Tibial nerve (tissue), 4 donors: ENCODE results near the gene ZFPM1. TPM values are rescaled to one million over a fixed set of nuclear protein-coding genes. Genes with fewer than 3 reads are reported as not detected.

Source experiments
- DNase-seq, 2 donors: peaks; one replicate each; pipeline ENCODE4 v3.0.0-alpha.2; 2019; ENCODE audit warnings: low spot score in 2 of 2
- H3K27ac ChIP-seq, 4 donors: fragments of 200-600 bp; sonication (generic) in 3 of 4; one replicate each; pipeline ENCODE4 v1.5.1; 2017 to 2019; ENCODE audit warnings: mild to moderate bottlenecking in 1 of 4
- H3K27me3 ChIP-seq, 2 donors: fragments of 200-600 bp; sonication (generic) in 1 of 2; one replicate each; pipeline versions ENCODE4 v1.5.1 to v1.6.0; 2017 to 2019
- H3K36me3 ChIP-seq, 3 donors: fragments of 200-600 bp; sonication (generic); one replicate each; pipeline ENCODE4 v1.5.1; 2018 to 2019
- H3K4me1 ChIP-seq, 4 donors: fragments of 200-600 bp; sonication (generic) in 3 of 4; one replicate each; pipeline ENCODE4 v1.5.1; 2017 to 2019
- H3K4me3 ChIP-seq, 4 donors: fragments of 200-600 bp; sonication (generic) in 3 of 4; one replicate each; pipeline ENCODE4 v1.5.1; 2017 to 2019; ENCODE audit warnings: mild to moderate bottlenecking in 1 of 4, moderate library complexity in 1 of 4
- H3K9me3 ChIP-seq, 4 donors: fragments of 200-600 bp; sonication (generic) in 3 of 4; one replicate each; pipeline ENCODE4 v1.5.1; 2017 to 2019
- EP300 ChIP-seq, 2 donors: sonication (generic); formaldehyde crosslinking; IDR thresholded peaks; one replicate each; pipeline ENCODE4 v1.6.1; 2017; ENCODE audit warnings: antibody characterized with exemption in 2 of 2, mild to moderate bottlenecking in 1 of 2
- POLR2A ChIP-seq, 2 donors: fragments of 450-650 bp; IDR thresholded peaks; one replicate each; pipeline ENCODE4 v1.6.1; 2017; ENCODE audit warnings: antibody characterized with exemption in 2 of 2, mild to moderate bottlenecking in 2 of 2, moderate library complexity in 2 of 2
- WGBS, 2 donors: methylation state at CpG; one replicate each; pipeline ENCODE4 v1.1.5; 2018; 5-methylcytosine and 5-hydroxymethylcytosine counted together
- total RNA-seq, 4 donors: library from RNA; depleted of rRNA; stranded (reverse); fragments of >200 nt; gene quantifications; one replicate each; pipeline ENCODE4 v1.1.0, GENCODE V29; 2016
- TF ChIP-seq, protein P1 (sequence below), 5 experiments: fragments of 200-600 bp in 3 of 5; fragments of 450-650 bp in 2 of 5; sonication (generic) in 3 of 5; IDR thresholded peaks; one replicate each; pipeline ENCODE4 v1.5.1; 2016 to 2019; ENCODE audit warnings: antibody characterized with exemption in 5 of 5, mild to moderate bottlenecking in 3 of 5, moderate library complexity in 2 of 5

Gene ZFPM1
- total RNA-seq, 4 donors from 2014 or later: 0.44 to 1.2 (median 0.71) TPM

- WGBS, 2 donors: 0 to 2% methylated on average over 23 to 28 of the region's 28 CpGs
- Histone ChIP-seq H3K27ac (peak overlapping the region in 3 of 4 donors; percentile 70 to 91 (median 82)), H3K36me3 (peaks cover 0 to 26% (median 0%) of the 10 kb centered on the region in 3 donors), H3K4me1 (peaks cover 0 to 35% (median 23%) of the 10 kb centered on the region in 4 donors), H3K27me3 (no peaks in the 10 kb centered on the region), H3K9me3 (no peaks in the 10 kb centered on the region), H3K4me3 (peak overlapping the region; percentile 72 to 93 (median 82))
- no peak for DNase-seq
- TF ChIP-seq EP300 (IDR thresholded peaks at IDR 0.05): no peak
- TF ChIP-seq POLR2A (IDR thresholded peaks at IDR 0.05): no peak
- TF ChIP-seq, protein P1, sequence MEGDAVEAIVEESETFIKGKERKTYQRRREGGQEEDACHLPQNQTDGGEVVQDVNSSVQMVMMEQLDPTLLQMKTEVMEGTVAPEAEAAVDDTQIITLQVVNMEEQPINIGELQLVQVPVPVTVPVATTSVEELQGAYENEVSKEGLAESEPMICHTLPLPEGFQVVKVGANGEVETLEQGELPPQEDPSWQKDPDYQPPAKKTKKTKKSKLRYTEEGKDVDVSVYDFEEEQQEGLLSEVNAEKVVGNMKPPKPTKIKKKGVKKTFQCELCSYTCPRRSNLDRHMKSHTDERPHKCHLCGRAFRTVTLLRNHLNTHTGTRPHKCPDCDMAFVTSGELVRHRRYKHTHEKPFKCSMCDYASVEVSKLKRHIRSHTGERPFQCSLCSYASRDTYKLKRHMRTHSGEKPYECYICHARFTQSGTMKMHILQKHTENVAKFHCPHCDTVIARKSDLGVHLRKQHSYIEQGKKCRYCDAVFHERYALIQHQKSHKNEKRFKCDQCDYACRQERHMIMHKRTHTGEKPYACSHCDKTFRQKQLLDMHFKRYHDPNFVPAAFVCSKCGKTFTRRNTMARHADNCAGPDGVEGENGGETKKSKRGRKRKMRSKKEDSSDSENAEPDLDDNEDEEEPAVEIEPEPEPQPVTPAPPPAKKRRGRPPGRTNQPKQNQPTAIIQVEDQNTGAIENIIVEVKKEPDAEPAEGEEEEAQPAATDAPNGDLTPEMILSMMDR (IDR thresholded peaks at IDR 0.05): no peak
Observed at GRCh38 chr16:88569614-88569984, 116.5 kb downstream of the ZFPM1 start.

- Histone ChIP-seq H3K36me3 (peaks cover 0 to 30% (median 0%) of the 10 kb centered on the region in 3 donors), H3K27ac (peak within 1 kb of the TSS; percentile 19 to 91 (median 78)), H3K27me3 (no peaks in the 10 kb centered on the region), H3K9me3 (no peaks in the 10 kb centered on the region), H3K4me1 (peaks cover 0 to 35% (median 23%) of the 10 kb centered on the region in 4 donors), H3K4me3 (peak within 1 kb of the TSS; percentile 72 to 93 (median 82))
- peak; percentile 3 to 47 for TF ChIP-seq POLR2A (IDR thresholded peaks at IDR 0.05)
- TF ChIP-seq EP300 (IDR thresholded peaks at IDR 0.05): peak; percentile 12 to 91
- TF ChIP-seq, protein P1 (IDR thresholded peaks at IDR 0.05): peak in 1 of 5 experiments; percentile 44
- 0% methylated on average over 31 to 38 of the region's 90 CpGs for WGBS, 2 donors
- peak; percentile 94 to 95 for DNase-seq
Observed at GRCh38 chr16:88569985-88570690, 117.1 kb downstream of the ZFPM1 start, which contains the start of gene ZC3H18. TSS of gene ZC3H18 (plus strand) at chr16:88570403. CDS start at chr16:88577124, 6,721 bp downstream.

DNA sequence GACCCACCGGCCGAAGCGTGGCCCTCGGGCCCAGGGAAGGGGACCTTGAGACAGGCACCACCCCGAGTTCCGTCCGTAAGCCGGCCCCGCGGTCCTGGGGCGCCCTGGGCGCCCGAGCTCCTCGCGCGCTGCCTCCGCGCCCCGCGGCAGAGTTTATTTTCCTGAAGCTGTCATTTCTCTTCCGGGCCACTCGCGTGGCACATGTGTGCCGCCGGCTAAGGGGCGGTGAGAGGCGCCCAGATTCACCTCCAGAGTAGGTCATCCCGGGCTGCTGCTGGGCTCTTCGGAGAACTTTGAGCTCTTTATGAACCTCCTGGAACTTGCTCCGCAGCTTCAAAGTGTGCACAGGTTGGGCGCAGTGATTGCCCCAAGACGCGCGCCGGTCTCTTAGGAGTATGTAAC is 117.6 kb downstream of the ZFPM1 start:
- TF ChIP-seq POLR2A (IDR thresholded peaks at IDR 0.05) (no peak), EP300 (IDR thresholded peaks at IDR 0.05) (no peak)
- TF ChIP-seq, protein P1 (IDR thresholded peaks at IDR 0.05): no peak
- Histone ChIP-seq H3K4me3 (peak overlapping the region; percentile 72 to 93 (median 77)), H3K9me3 (no peaks in the 10 kb centered on the region), H3K4me1 (peaks cover 0 to 35% (median 23%) of the 10 kb centered on the region in 4 donors), H3K36me3 (peaks cover 0 to 35% (median 0%) of the 10 kb centered on the region in 3 donors), H3K27me3 (no peaks in the 10 kb centered on the region), H3K27ac (peak overlapping the region; percentile 19 to 91 (median 78))
- no peak for DNase-seq
- WGBS, 2 donors: 0% methylated on average over 12 to 30 of the region's 35 CpGs

DNA sequence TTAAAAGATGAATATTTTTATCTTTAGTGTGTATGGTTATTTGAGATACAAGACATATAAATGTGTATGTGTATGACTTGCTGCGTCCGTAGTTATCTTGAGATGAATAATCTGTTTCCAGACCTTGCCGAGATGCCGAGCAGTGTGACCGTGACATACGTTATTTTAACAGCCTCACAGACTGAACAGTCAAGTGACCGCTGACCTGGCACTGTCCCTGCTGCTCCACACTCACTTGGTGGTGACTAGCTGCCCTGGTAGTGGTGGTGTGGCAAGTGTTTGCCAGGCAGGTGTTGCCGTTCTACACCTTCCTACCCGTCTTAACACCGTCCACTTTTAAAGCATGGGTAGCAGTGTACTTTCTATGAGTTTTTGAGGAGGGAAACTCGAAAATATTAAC is 122.2 kb downstream of the ZFPM1 start:
- TF ChIP-seq EP300 (IDR thresholded peaks at IDR 0.05): no peak
- TF ChIP-seq POLR2A (IDR thresholded peaks at IDR 0.05): no peak
- TF ChIP-seq, protein P1 (IDR thresholded peaks at IDR 0.05): no peak
- H3K27ac ChIP-seq: no peak overlapping the region
- peaks cover 0 to 80% (median 3%) of the 10 kb centered on the region in 3 donors for H3K36me3 ChIP-seq
- H3K9me3 ChIP-seq: no peaks in the 10 kb centered on the region
- peaks cover 0 to 42% (median 15%) of the 10 kb centered on the region in 4 donors for H3K4me1 ChIP-seq
- H3K27me3 ChIP-seq: no peaks in the 10 kb centered on the region
- 92 to 94% methylated on average over 11 of the region's 11 CpGs for WGBS, 2 donors
- H3K4me3 ChIP-seq: no peak overlapping the region
- DNase-seq: no peak

DNA sequence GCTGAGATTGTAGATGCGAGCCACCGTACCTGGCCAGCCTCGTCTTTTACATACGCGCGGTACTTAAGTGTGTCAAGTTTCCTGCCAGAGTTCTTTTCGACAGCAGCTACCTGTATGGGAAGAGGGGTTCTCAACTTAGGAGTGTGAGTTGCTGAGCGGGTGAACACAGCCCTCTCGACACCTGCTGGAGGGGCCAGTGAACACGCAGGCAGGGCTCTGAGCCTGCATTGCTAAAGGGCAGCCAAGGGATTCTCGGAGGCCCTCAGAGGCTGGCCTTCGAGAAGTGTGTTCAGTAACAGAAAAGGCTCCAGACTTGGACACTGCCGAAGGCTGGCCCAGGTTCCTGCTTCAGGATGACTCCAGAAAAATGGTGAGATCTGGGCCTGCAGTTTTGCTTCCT is 123.2 kb downstream of the ZFPM1 start:
- H3K36me3 ChIP-seq: peaks cover 0 to 91% (median 3%) of the 10 kb centered on the region in 3 donors
- WGBS, 2 donors: 93% methylated on average over 13 of the region's 13 CpGs
- H3K4me3 ChIP-seq: no peak overlapping the region
- TF ChIP-seq EP300 (IDR thresholded peaks at IDR 0.05) (no peak), POLR2A (IDR thresholded peaks at IDR 0.05) (no peak)
- TF ChIP-seq, protein P1 (IDR thresholded peaks at IDR 0.05): no peak
- no peaks in the 10 kb centered on the region for H3K9me3 ChIP-seq
- no peak overlapping the region for H3K27ac ChIP-seq
- H3K27me3 ChIP-seq: no peaks in the 10 kb centered on the region
- H3K4me1 ChIP-seq: peaks cover 0 to 36% (median 9%) of the 10 kb centered on the region in 4 donors
- DNase-seq: no peak
